ENCODE results near the gene CBLIF.

DNA sequence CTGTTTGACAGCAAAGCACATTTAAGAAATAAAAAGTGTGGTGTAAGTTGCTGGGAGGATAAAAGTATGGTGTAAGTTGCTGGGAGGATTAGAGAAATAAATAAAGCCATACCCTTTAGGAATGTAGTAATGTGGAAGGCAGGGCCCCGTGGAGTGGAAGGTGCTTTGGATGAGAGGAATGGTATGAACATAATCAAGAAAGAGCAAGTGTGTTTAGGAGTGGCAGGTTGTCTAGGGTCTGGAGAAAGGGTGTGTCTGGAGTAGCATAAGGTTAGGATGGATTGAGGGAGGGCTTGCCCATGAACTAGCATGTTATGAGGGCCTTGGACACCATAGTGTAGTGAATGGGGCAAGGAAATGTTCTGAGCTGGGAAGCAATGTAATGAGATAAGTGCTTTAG, 52.8 kb downstream of the CBLIF start:
- TF ChIP-seq, protein P1, sequence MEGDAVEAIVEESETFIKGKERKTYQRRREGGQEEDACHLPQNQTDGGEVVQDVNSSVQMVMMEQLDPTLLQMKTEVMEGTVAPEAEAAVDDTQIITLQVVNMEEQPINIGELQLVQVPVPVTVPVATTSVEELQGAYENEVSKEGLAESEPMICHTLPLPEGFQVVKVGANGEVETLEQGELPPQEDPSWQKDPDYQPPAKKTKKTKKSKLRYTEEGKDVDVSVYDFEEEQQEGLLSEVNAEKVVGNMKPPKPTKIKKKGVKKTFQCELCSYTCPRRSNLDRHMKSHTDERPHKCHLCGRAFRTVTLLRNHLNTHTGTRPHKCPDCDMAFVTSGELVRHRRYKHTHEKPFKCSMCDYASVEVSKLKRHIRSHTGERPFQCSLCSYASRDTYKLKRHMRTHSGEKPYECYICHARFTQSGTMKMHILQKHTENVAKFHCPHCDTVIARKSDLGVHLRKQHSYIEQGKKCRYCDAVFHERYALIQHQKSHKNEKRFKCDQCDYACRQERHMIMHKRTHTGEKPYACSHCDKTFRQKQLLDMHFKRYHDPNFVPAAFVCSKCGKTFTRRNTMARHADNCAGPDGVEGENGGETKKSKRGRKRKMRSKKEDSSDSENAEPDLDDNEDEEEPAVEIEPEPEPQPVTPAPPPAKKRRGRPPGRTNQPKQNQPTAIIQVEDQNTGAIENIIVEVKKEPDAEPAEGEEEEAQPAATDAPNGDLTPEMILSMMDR (IDR thresholded peaks at IDR 0.05; ENCODE audit: borderline replicate concordance, extremely low read depth, low read length, poor library complexity, severe bottlenecking), result no peak
- TF ChIP-seq EZH2 (IDR thresholded peaks at IDR 0.05; ENCODE audit: borderline replicate concordance, low read depth, low read length, severe bottlenecking), result no peak

Data from DND-41 (cell line).